DND-41 (cell line): ENCODE measurements around the gene NMT2.

Source experiments
- EZH2 ChIP-seq: IDR thresholded peaks from 3 replicates; pipeline ENCODE4 v1.6.1; 2012; ENCODE audit warnings: borderline replicate concordance, low read depth, mild to moderate bottlenecking, moderate library complexity, low read length, inconsistent platforms; ENCODE audit not compliant: severe bottlenecking
- TF ChIP-seq, protein P1 (sequence below): IDR thresholded peaks from 2 replicates; pipeline ENCODE4 v1.5.1; 2012; ENCODE audit warnings: borderline replicate concordance, low read length, moderate library complexity, mild to moderate bottlenecking; ENCODE audit not compliant: poor library complexity, severe bottlenecking; ENCODE audit errors: extremely low read depth

DNA sequence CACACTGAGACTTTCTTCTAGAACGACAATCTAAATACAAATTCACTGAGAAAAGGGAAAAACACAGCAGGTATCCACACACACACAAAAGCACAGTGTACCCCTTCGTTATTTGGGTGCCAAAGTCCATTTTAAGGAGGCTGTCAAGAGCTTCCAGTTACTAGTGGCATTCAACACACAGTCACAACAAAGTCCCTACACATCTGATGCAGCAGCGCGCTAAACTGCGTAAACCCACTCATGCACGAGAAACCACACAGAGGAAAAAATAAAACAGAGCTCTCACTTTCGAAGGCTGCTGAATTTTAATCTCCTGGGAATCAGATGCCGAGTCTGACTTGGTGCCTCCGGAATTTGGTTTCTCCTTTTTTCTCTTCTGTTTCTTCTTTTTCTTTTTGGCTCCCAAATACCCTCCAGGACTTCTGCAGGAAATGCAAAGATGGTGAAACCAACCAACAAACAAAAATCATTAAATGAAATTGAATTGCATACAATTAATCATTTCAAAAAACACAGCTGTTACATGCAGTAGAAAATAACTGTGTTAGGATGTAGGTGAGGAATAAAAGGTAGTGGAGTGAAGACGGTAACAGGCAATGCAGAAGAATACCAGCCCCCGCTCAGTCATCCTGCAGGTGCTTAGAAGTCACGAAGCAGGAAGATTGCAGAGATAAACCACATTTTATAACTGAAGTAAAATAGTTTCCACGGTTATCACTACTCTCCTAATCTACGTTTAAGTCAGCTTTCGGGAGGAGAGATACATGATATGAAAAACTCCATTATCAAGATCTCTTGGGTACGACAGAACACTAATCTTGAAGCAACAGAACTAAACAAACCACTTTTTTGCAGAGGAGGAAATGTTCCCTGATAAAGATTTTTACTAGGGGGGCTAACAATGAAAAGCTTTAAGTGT lies 27.1 kb downstream of the NMT2 start:
- no peak for TF ChIP-seq EZH2
- TF ChIP-seq, protein P1, sequence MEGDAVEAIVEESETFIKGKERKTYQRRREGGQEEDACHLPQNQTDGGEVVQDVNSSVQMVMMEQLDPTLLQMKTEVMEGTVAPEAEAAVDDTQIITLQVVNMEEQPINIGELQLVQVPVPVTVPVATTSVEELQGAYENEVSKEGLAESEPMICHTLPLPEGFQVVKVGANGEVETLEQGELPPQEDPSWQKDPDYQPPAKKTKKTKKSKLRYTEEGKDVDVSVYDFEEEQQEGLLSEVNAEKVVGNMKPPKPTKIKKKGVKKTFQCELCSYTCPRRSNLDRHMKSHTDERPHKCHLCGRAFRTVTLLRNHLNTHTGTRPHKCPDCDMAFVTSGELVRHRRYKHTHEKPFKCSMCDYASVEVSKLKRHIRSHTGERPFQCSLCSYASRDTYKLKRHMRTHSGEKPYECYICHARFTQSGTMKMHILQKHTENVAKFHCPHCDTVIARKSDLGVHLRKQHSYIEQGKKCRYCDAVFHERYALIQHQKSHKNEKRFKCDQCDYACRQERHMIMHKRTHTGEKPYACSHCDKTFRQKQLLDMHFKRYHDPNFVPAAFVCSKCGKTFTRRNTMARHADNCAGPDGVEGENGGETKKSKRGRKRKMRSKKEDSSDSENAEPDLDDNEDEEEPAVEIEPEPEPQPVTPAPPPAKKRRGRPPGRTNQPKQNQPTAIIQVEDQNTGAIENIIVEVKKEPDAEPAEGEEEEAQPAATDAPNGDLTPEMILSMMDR, result no peak
